HG03097 (cell line): ENCODE measurements around the gene TRPM3.

Source experiments
- ATAC-seq: cut with Tn5 transposase; IDR thresholded peaks from one replicate; pipeline ENCODE4 v1.9.1; 2021; ENCODE audit not compliant: unreplicated experiment, low FRiP score

The TRPM3 gene

DNA sequence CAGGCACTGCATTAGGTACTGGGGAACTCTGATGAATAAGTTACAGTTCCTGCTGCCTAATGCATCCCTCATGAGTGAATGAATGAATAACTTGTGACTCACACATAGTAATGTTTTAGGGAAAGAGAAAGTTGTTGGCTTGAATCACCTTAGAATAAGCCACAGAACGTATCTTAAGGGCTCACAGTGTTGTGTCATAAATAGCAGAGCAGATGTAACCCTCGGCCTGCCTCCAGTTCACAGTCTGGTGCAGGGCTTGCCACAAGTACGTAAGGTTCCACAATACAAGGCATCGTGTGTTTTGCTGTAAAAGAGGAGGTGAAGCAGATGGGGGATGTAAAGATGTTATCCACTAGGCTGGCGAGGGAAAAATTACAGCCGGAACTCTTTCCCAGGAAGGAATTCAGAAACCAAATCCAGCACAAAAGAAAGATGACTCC lies 218.7 kb downstream of the TRPM3 start:
- ATAC-seq, result peak; percentile 84

DNA sequence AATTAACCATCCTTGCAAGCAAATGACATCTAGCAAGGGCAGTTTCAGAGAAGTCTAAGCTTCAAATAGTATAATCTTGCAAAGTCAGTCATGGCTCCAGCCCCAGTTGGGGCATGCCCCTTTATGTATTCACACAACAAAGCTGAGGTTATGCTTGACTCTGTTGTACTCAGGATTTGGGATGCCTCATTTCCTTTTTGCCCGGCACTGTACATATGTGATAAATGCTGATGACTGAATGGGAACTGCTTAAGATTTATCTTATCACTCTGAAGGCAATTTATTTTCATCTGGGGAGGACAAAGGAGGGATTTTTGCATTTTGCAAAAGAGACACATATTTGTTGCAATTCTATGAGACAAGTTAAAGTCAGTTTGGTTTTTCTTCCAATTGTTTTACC lies 219.2 kb downstream of the TRPM3 start:
- no peak for ATAC-seq

DNA sequence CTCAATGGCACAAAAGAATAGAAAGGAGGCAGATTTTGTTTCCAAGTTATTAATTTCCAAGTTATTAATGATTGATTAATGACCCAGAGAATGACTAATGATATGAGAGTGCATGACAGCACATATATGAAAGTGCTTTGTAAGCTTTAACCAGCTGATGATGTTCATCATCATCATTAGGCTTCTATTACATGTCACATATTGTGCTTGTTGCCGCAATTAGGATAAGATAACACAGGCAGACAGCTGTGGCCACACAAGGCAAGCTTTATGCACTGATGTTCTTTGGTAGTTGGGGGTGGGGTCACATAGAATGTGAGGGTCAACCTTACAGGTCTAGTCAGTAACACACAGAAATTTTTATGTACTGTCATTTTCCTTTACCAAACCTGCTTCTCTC lies 219.7 kb downstream of the TRPM3 start:
- ATAC-seq, result no peak

DNA sequence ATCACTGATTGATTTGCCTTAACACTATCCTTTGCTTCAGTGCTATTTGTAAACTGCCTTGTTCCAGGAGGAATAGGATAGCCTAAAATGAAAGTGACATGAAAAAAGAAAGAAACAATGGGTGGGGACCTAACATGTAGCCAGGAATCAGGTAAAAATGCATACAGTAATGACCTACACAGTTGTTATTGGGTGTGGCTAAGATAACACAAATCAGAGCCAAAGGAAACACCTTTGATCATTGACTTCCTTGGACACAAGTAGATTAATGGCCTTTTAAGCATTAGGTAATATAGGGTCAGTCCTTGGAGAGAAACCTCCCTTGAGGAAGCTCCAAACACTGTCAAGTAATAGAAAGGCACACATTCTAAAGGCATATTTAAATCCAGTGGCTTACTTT lies 220.4 kb downstream of the TRPM3 start:
- ATAC-seq, result no peak

DNA sequence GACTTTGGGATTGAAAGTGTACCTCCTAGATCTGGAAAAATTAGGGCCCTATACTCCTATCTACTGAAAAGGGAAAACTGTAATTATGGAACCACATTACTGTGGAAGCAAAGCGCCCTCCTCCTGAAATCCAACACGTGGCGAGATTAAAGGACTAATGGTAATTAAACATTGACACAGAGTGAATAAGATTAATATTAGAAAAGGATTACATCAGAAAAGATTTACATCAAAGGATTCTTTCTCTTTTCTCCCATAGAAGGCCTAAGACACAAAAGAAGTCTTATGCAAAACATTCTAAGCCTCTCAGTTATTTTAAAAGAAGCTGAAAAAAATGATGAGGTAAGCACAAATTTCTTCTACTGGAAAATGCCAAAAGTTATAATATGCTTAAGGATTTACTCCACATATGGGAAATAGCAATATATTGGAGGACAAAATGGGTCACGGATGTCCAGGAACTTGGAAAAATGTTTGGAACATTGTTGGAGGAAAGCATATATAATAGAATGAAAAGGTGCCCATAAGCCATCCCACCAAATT lies 227.8 kb downstream of the TRPM3 start:
- no peak for ATAC-seq

DNA sequence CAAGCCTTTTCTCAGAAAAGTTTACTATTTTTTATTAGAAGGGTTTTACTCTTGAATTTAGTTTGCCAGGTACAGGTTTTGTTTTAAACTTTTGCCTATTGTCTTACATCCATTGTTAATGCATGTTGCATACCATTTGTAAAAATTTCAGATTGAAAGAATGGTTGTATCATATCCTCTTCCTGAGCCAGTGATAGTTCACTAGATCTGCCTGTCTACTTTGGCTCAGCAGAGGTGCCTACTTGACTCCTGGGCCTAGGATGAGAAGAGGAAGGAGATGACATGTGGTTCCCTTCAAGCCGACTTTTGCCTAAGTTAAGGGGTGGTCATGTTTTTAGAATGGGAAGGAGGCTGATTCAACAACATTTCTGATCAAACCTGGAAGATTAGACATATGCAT lies 232.9 kb downstream of the TRPM3 start:
- no peak for ATAC-seq

DNA sequence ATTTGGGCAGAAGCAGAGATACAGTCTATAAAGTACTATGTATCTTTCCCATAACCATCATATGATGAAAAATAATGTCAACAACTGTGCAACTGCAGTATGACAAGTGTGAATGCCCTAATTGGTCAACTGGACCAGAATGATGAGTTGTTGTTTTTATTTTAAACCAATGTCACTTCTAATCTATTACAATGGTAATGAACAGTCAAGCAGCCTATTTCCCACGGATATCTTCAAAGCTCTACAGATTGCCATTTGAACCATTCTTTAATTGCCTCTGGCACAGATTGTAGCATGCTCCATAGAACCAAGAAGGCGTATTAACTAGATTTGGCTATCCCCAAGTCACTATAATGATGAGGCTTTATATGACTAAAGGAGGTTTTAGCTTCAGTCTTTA lies 233.6 kb downstream of the TRPM3 start:
- no peak for ATAC-seq

DNA sequence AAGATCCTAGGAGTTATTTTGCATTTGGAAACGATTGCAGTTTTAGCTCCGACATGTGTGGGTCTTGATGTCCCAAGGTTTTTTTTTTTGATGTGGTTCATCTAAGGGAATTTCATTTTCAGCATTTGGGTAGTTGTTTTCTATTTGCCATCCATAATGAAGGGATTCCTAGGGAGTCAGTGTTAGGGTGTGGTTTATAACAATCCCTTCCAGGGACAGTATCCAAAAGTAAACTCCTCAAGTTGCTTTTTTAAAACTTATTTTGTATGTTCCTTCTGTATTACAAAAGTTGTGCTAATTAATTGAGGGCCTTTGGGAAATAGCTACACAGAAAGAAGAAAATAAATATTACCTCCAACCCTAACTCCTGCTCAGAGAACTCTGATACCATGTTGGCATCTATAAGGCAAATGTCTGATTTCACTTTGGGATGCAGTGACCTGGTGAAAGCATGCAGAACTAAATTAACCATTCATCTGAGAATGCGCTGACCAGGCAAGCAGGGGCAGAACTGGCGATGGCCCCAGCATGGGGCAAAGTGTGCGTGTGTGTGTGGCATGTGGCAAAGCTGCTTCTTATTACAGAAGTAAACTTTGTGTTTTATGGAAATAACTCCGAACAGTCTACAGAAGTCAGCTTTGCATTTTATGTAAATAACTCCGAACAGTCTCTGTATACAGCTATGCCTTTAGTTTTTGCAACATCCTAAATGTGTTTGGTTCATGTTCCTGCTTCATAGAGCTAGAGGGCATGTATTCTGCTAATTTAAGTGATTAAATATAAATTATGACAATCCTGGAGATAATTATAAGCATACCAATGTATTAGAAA lies 237.2 kb downstream of the TRPM3 start:
- ATAC-seq, result no peak

DNA sequence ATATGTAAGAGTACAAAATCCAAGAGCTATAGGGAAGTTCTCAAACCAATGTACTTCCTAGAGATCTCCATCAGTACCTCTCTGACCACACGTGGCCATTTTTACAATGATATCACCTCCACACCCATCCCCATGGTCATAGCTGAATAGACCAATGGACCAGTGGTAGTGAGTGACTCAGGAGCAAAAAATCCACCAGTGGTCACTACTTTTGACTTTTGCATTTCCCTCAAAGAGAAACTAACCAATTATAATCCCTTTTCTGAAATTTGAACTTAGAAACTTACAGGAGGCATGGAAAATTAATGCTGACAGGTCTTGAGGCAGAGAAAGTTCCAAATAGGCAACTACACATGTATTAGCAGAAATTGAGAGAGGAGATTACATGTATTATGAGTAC lies 238.4 kb downstream of the TRPM3 start:
- no peak for ATAC-seq

DNA sequence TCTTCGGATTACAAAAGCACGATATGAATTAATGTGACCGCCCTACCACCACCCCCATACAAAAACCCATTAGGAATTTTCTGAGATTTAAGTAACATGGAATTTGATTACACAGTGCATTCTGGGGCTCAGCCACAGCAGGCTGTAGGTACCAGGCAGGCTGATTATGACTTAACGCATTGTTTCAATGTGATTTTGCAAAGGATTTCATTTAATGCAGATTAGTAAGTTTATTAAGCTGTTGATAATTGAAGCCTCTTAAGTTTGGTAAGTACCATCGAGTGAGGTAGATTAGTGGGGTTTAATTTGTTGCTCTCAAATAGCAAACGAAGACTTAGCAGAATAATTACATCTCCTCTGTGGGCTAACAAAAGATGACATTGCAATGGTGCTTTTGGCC lies 240.1 kb downstream of the TRPM3 start:
- ATAC-seq, result no peak

DNA sequence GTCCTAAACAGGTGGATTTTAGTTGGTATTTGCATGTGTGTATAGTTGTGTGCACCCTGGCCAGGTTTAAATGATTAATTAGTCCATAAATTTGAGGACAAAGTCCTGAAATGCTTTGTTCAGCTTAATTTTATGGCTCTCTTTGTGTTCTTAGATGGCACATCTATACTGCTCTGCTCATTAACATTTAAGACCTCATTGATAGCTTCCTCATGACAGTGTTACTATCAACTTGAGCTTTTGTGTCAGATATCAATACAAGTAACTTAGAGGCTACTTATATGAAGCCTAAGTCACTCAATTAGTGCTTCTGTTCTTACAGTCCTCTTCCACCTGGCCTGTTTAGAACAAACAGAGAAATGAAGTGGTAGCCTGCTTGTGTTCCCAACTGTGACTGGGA lies 240.9 kb downstream of the TRPM3 start:
- no peak for ATAC-seq

DNA sequence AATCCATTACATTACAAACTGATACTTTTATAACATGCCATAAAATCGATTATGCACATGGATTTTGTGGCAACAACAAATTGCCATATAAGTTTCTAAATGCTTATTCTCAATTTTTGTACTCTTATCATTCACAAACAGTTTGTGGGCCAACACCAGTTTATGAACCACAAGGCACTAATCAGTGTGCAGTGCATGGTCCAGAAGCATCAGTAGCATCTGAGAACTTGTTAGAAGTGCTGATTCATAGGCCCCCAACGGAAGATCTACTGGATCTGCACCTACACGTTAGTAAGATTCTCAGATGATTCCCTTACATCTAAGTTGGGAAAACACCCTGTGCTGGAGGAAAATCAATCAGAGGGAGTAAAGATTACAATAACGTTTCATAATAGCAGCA lies 242.8 kb downstream of the TRPM3 start:
- no peak for ATAC-seq

DNA sequence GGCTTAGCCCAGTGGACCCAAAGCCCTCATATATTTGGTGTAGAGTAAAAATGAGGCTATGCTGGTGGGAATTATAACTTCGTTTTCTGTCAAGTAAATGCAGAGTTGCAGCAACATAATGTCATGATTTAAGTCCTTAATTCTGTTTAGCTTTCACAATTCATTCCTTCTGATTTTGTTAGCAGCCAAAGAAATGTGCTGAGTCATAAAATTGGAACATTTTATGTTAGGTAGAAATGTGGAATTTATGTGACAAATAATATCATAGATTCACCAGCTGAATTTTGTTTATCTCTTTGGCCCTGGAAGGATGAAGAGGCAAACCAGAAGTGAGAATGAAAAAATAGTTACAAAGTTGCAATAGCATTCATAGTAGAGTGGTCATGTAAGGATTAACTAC lies 247.0 kb downstream of the TRPM3 start:
- ATAC-seq, result no peak

DNA sequence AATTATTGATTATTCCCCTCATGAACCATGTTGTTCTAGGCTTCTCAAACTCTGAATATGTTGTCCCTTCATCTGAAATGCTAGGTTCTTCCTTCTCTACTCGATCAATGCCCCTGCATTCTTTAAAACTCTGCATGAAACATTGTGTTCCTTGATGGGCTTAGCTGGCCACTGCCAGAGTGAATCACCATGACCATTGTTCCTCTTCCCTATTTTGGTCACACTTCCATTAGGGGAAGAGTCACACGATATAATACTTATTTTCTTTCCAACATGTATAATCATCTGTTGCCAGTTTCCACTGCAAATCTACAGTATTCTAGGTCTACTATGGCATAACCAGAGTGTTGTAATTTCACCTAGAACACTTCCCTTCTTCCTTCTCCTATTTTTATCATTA lies 247.9 kb downstream of the TRPM3 start:
- ATAC-seq, result no peak

DNA sequence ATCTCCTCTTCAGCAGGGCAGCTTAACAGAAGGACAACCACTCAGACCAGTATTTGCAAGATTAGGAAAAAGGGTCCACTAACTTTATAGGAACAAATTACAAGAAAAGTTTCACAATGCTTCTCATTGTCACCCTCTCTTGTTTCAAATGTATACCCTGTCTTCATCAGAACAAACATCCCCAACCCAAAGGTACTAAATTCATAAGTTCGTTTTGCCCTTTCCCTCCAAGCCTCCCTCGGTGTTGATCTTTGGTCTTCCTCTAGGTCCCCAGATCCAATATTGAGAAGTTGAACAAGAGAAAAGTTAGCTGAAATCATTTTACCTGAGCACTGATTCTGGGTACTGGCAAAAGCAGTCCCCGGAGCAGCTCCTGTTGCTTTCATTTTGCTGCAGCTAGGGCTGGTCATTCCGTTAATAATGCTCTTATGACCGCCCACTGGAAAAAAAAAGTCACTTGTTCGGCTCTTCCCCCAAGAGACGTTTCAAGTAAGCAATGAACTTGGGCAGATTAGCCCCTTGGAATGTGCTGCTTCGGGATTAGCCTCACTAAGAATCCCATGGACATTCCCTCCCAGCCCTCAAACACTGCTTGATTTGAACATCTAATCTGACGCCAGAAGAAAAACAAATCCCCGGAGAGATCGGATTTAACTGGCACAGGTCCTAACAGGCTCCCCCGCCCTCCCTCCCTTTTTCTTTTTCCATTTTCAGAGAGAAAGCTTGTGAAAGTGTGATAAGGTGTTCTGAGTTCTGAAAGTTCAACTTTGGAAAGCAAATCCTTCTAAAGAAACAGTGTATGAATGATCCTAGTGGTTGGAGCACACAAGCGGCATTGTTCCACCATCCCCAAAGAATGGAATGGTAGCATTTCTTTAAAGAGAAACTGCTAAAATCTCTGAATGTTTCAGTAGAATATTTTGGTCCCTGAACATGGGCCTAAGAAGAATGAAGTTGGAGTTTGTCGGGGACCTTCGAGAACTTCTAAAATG lies 252.5 kb downstream of the TRPM3 start:
- ATAC-seq, result no peak

DNA sequence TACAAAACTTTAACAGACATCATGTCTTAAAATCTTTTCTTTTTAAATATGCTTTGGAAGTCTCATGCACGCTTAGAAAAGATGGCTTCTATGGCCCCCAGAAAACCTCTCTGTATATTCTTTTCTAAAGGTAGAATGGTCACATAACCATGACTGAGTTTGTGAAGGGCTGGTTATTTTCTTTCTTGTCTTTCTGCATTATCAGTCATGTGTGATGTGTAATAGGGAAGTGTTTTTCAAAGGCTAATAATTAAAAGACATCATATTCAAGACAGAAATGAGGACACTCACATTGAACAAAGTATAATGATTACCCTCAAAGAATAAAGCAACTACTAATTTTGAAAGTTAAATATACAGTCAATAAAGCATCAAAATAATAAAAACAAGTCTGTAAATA lies 253.4 kb downstream of the TRPM3 start:
- ATAC-seq, result no peak

DNA sequence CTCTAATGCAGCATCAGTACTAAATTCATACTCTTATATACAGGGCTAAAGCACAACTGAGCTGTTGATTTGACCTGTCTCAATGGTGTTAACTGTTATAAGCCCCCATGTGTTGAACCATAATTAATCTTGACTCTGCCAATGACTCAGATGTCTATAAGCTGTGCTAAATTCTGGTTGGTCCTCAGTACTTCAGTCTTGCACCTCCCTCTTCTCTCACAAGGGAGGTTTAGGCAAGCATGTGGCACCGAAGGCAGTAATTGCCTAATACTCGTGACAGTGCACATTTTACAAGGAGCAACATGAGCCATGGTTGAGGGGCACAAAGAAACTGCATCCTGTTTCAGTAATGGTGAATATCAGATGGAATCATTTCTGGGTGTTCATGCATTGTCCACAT lies 255.9 kb downstream of the TRPM3 start:
- no peak for ATAC-seq

DNA sequence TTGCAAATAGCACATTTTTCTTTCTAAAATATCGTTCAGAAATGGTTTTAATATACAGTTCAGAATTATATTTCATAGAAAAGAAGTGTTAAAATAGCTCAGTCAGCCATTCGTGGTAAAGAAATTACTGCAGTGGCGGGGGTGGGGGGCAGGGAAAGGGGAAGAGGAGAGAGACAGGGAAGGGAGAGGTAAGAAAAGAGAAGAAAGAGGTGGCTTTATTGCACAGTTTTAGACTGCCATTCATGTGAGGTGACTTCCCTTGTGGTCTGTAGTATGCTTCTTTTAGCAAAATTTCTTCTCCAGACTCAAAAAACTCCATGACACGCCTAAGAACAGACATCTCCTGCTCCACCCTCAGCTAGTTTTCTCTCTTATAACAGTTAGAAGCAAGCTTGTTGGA lies 259.6 kb downstream of the TRPM3 start:
- no peak for ATAC-seq

DNA sequence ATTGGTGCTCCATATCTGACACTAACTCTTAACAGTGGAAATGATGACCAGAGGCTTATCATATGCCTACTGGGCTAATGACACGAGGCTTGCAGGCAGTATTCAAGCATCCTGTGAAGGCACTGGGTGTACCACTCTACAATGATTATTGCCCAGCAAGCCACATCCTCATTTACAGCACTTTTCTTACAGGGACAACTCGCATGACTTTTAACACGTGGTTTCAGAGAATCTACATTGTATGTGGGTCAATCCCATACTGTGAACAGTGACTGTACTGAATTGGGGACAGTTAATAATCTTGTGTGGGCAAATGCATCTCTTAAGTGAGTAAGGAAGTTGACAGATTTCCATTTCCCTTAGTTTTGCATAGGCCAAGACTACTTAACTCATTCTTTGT lies 260.0 kb downstream of the TRPM3 start:
- no peak for ATAC-seq

DNA sequence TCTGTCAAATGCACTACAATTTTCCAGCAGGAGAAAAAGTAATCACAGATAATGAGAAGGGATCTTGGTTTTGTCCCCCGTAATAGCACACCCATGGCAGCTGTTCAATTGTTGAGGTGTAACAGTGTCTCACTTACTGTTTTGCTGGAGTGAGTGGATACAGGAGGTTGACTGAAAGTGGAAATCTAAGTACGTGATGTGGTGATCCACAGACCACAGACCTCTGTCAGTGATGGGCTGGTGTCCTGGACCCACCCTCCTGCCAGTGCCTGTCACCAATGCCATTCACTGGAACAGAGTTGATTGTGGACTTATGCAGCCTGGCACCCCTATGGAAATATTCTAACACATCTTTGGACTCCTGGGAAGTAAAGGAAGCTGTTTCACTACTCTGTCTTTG lies 261.7 kb downstream of the TRPM3 start:
- ATAC-seq, result no peak

DNA sequence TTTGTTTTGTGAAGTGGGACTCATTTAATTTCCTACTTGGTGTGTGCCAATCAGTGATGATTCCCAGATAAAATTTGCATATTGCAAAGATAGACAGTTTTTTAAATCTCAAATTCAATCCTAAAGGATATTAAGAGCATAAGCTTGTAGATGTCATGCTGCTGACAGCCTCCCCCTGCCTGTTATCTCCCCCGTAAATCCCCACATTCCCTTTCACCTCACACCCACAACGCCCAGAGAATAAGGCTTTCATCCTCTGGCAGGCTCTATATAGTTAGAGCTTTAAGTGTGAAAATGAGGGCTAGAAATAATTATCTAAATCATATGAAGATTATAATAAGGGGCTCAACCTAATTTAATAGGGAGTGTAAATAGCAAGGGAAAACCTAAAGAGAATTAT lies 265.0 kb downstream of the TRPM3 start:
- ATAC-seq, result no peak
